H1 (cell line): ENCODE data around the gene CNNM1. TPM values are rescaled to one million over a fixed set of nuclear protein-coding genes. Genes with fewer than 3 reads are reported as not detected.

Experiments used
- CTCF ChIA-PET: fragments of 300-600 bp; sonication (Branson Sonifier 250); formaldehyde crosslinking; loops from one replicate; lab custom pipeline; 2021; ENCODE audit not compliant: partially characterized antibody; lab: Charles Lee
- POLR2A ChIA-PET: fragments of 300-600 bp; sonication (Branson Sonifier 250); formaldehyde crosslinking; loops from one replicate; lab custom pipeline; 2021; ENCODE audit warnings: inconsistent platforms; ENCODE audit not compliant: partially characterized antibody; lab: Charles Lee
- DNase-seq, 2 experiments: peaks; one replicate each; pipeline versions ENCODE4 v3.0.0 to v3.0.0-alpha.2; 2010 to 2022; ENCODE audit warnings: low spot score in 2 of 2, low read depth in 1 of 2, mixed read lengths in 1 of 2
- FAIRE-seq: peaks from 2 replicates; lab custom pipeline; 2011; peaks lifted over from hg19 to GRCh38; lab: Jason Lieb, UNC
- H2AFZ ChIP-seq: 2 replicates; pipeline ENCODE4 v1.8.1; 2012; ENCODE audit warnings: low read length, inconsistent platforms
- H2AK5ac ChIP-seq: 2 replicates; pipeline ENCODE4 v1.6.1; 2013; ENCODE audit warnings: low read depth, low read length
- H2BK120ac ChIP-seq: replicated peaks from 2 replicates; pipeline ENCODE3; 2013; ENCODE audit warnings: low read depth, low read length, inconsistent platforms
- H2BK12ac ChIP-seq: 2 replicates; pipeline ENCODE4 v1.6.1; 2013; ENCODE audit warnings: low read depth, low read length
- H2BK15ac ChIP-seq: 2 replicates; pipeline ENCODE4 v1.6.1; 2013; ENCODE audit warnings: low read length
- H2BK20ac ChIP-seq: 2 replicates; pipeline ENCODE4 v1.6.1; 2013; ENCODE audit warnings: low read length
- H2BK5ac ChIP-seq: 2 replicates; pipeline ENCODE4 v1.6.1; 2013; ENCODE audit warnings: low read depth, low read length
- H3K14ac ChIP-seq: 2 replicates; pipeline ENCODE4 v1.6.1; 2013; ENCODE audit warnings: inconsistent platforms; ENCODE audit not compliant: insufficient read length
- H3K18ac ChIP-seq: 2 replicates; pipeline ENCODE4 v1.6.1; 2013; ENCODE audit warnings: low read length; ENCODE audit errors: extremely low read depth
- H3K23ac ChIP-seq: 2 replicates; pipeline ENCODE4 v1.6.1; 2013; ENCODE audit warnings: inconsistent platforms; ENCODE audit not compliant: insufficient read length
- H3K23me2 ChIP-seq: 2 replicates; pipeline ENCODE4 v1.6.1; 2013; ENCODE audit warnings: low read depth, low read length
- H3K27ac ChIP-seq: 2 replicates; pipeline ENCODE4 v1.6.1; 2011; ENCODE audit warnings: low read depth, low read length, inconsistent platforms
- H3K27me3 ChIP-seq, 4 experiments: replicated peaks in 1 of 4; 1 replicate in 1 of 4; 2 replicates in 3 of 4; pipeline versions ENCODE4 v1.6.1 to v1.8.1; 2011 to 2013; ENCODE audit warnings: low read length in 3 of 4, mild to moderate bottlenecking in 3 of 4, inconsistent platforms in 2 of 4, mixed read lengths in 2 of 4, moderate library complexity in 1 of 4; ENCODE audit not compliant: control insufficient read depth in 3 of 4, insufficient read depth in 3 of 4; ENCODE audit errors: extremely low read depth in 1 of 4
- H3K36me3 ChIP-seq, 4 experiments: 2 replicates each; pipeline versions ENCODE4 v1.6.1 to v1.8.1; 2011 to 2013; ENCODE audit warnings: mild to moderate bottlenecking in 4 of 4, low read length in 3 of 4, moderate library complexity in 2 of 4, control low read depth in 1 of 4, inconsistent platforms in 1 of 4; ENCODE audit not compliant: insufficient read depth in 4 of 4, control insufficient read depth in 2 of 4
- H3K4ac ChIP-seq: replicated peaks from 2 replicates; pipeline ENCODE3; 2013; ENCODE audit warnings: low read length, low read depth, mixed read lengths, inconsistent platforms; ENCODE audit not compliant: insufficient read length
- H3K4me1 ChIP-seq, 4 experiments: replicated peaks in 1 of 4; 1 replicate in 1 of 4; 2 replicates in 3 of 4; pipeline versions ENCODE4 v1.6.1 to v1.8.1; 2011 to 2013; ENCODE audit warnings: low read length in 3 of 4, inconsistent platforms in 2 of 4, mixed read lengths in 1 of 4; ENCODE audit not compliant: insufficient read depth in 4 of 4, control insufficient read depth in 3 of 4
- H3K4me2 ChIP-seq, 2 experiments: 2 replicates each; pipeline versions ENCODE4 v1.6.1 to v1.8.1; 2011 to 2013; ENCODE audit warnings: low read depth in 2 of 2, low read length in 2 of 2, control low read depth in 1 of 2, inconsistent platforms in 1 of 2, mild to moderate bottlenecking in 1 of 2; ENCODE audit not compliant: insufficient read depth in 1 of 2
- H3K4me3 ChIP-seq, 4 experiments: fragments of 200-600, 300-600 bp in 1 of 4; sonication (generic), shearing (Covaris generic), sonication (Bioruptor Twin) in 1 of 4; 2 replicates each; pipeline versions ENCODE4 v1.5.1 to v1.8.1; 2011 to 2016; ENCODE audit warnings: low read length in 4 of 4, low read depth in 3 of 4, control low read depth in 2 of 4, inconsistent platforms in 2 of 4, mild to moderate bottlenecking in 2 of 4, mixed read lengths in 1 of 4, moderate library complexity in 1 of 4; ENCODE audit not compliant: insufficient read depth in 2 of 4; ENCODE audit errors: extremely low read depth in 1 of 4
- H3K56ac ChIP-seq: replicated peaks from 2 replicates; pipeline ENCODE3; 2013; ENCODE audit warnings: low read depth, mild to moderate bottlenecking, mixed read lengths, low read length, inconsistent platforms; ENCODE audit not compliant: insufficient read length
- H3K79me1 ChIP-seq: 2 replicates; pipeline ENCODE4 v1.6.1; 2013; ENCODE audit warnings: low read depth, low read length, control low read depth
- H3K79me2 ChIP-seq, 2 experiments: 2 replicates each; pipeline versions ENCODE4 v1.6.1 to v1.8.1; 2012 to 2013; ENCODE audit warnings: low read length in 2 of 2, mild to moderate bottlenecking in 2 of 2, inconsistent platforms in 1 of 2; ENCODE audit not compliant: insufficient read depth in 2 of 2, control insufficient read depth in 1 of 2
- H3K9ac ChIP-seq, 4 experiments: replicated peaks in 1 of 4; 1 replicate in 1 of 4; 2 replicates in 3 of 4; pipeline versions ENCODE4 v1.6.1 to v1.8.1; 2011 to 2013; ENCODE audit warnings: low read depth in 3 of 4, low read length in 3 of 4, control low read depth in 2 of 4, mild to moderate bottlenecking in 2 of 4, moderate library complexity in 2 of 4, inconsistent platforms in 1 of 4; ENCODE audit errors: extremely low read depth in 1 of 4
- H3K9me3 ChIP-seq, 2 experiments: 2 replicates each; pipeline versions ENCODE4 v1.6.1 to v1.8.1; 2012 to 2013; ENCODE audit warnings: mild to moderate bottlenecking in 2 of 2, moderate library complexity in 2 of 2, control low read depth in 1 of 2, inconsistent platforms in 1 of 2, low read depth in 1 of 2, low read length in 1 of 2, mixed read lengths in 1 of 2; ENCODE audit not compliant: insufficient read depth in 2 of 2
- H4K20me1 ChIP-seq, 2 experiments: replicated peaks in 1 of 2; 2 replicates each; pipeline versions ENCODE3 to v1.8.1; 2011 to 2013; ENCODE audit warnings: inconsistent platforms in 2 of 2, low read length in 2 of 2, mild to moderate bottlenecking in 1 of 2; ENCODE audit not compliant: insufficient read depth in 2 of 2, control insufficient read depth in 1 of 2
- H4K5ac ChIP-seq: 2 replicates; pipeline ENCODE4 v1.6.1; 2013; ENCODE audit warnings: low read length, low read depth, mixed read lengths, inconsistent platforms; ENCODE audit not compliant: insufficient read length
- H4K8ac ChIP-seq: 2 replicates; pipeline ENCODE4 v1.8.0; 2013; ENCODE audit warnings: mild to moderate bottlenecking, moderate library complexity, low read length, inconsistent platforms; ENCODE audit not compliant: insufficient read depth; ENCODE audit errors: extremely low read depth
- H4K91ac ChIP-seq: replicated peaks from 2 replicates; pipeline ENCODE3; 2013; ENCODE audit warnings: low read length, mixed read lengths, inconsistent platforms; ENCODE audit not compliant: insufficient read length
- ASH2L ChIP-seq: fragments of 200-600, 300-600 bp; sonication (generic); IDR thresholded peaks from one replicate; pipeline ENCODE4 v1.7.1; 2017; ENCODE audit warnings: low read length
- CTBP2 ChIP-seq: IDR thresholded peaks from 2 replicates; pipeline ENCODE4 v1.7.0; 2011; ENCODE audit warnings: borderline replicate concordance, mild to moderate bottlenecking, moderate library complexity, mixed read lengths, low read length; ENCODE audit not compliant: insufficient read depth, insufficient read length
- GTF2F1 ChIP-seq: IDR thresholded peaks from 2 replicates; pipeline ENCODE4 v1.6.1; 2012; ENCODE audit warnings: low read depth, low read length, improper control_type of control experiment, borderline replicate concordance
- HDAC2 ChIP-seq, 2 experiments: fragments of 300-600 bp in 1 of 2; sonication (generic) in 1 of 2; IDR thresholded peaks; 2 replicates each; pipeline ENCODE4 v1.6.1; 2011 to 2012; ENCODE audit warnings: low read depth in 2 of 2, low read length in 2 of 2, mild to moderate bottlenecking in 2 of 2, moderate library complexity in 2 of 2, borderline replicate concordance in 1 of 2, inconsistent platforms in 1 of 2
- PHF8 ChIP-seq: fragments of 200-600 bp; sonication (generic); conservative IDR thresholded peaks from 2 replicates; pipeline ENCODE4 v1.7.1; 2012; ENCODE audit warnings: low read depth, mild to moderate bottlenecking, inconsistent platforms, low read length, moderate library complexity
- POLR2AphosphoS5 ChIP-seq: IDR thresholded peaks from 2 replicates; pipeline ENCODE4 v1.6.1; 2011; ENCODE audit warnings: low read depth, low read length
- RBBP5 ChIP-seq: IDR thresholded peaks from 2 replicates; pipeline ENCODE4 v1.7.1; 2012; ENCODE audit warnings: low read depth, mild to moderate bottlenecking, inconsistent platforms, low read length, moderate library complexity, borderline replicate concordance
- RNF2 ChIP-seq: fragments of 200-900, 300-1000 bp; sonication (generic); IDR thresholded peaks from 2 replicates; pipeline ENCODE4 v1.7.1; 2016; ENCODE audit warnings: borderline replicate concordance, low read depth, mild to moderate bottlenecking, antibody characterized with exemption, low read length; ENCODE audit not compliant: poor library complexity, severe bottlenecking; ENCODE audit errors: missing control alignments
- SIRT6 ChIP-seq: IDR thresholded peaks from one replicate; pipeline ENCODE4 v1.7.1; 2012; ENCODE audit warnings: low read length, inconsistent platforms
- TAF1 ChIP-seq: IDR thresholded peaks from 2 replicates; pipeline ENCODE4 v1.6.1; 2011; ENCODE audit warnings: mild to moderate bottlenecking, low read depth, low read length
- TAF7 ChIP-seq: optimal IDR thresholded peaks from 2 replicates; pipeline ENCODE3; 2011; ENCODE audit warnings: low read depth, mild to moderate bottlenecking, inconsistent platforms, low read length, moderate library complexity, borderline replicate concordance
- WGBS, 2 experiments: shearing (Covaris generic) in 1 of 2; methylation state at CpG; one replicate each; pipeline versions ENCODE4 v1.1.6 to v1.1.7; 2013 to 2015; ENCODE audit warnings: low lambda C conversion rate in 2 of 2, mixed read lengths in 2 of 2, inconsistent platforms in 1 of 2, low coverage in 1 of 2, missing lambda C conversion rate in 1 of 2; ENCODE audit not compliant: insufficient replicate concordance in 2 of 2, insufficient coverage in 1 of 2, insufficient read length in 1 of 2; ENCODE audit errors: extremely low coverage in 1 of 2, missing lambda C conversion rate in 1 of 2; 5-methylcytosine and 5-hydroxymethylcytosine counted together
- polyA plus RNA-seq, 7 experiments: library from polyadenylated mRNA; depleted of rRNA in 3 of 7; stranded (reverse) in 5 of 7; unstranded in 2 of 7; fragments of >200 nt in 5 of 7; fragments of 200-250 nt in 2 of 7; gene quantifications; 1 replicate in 5 of 7; 2 replicates in 1 of 7; 4 replicates in 1 of 7; pipeline versions ENCODE4 v1.2.1 to v1.2.3, GENCODE V29; 2011 to 2013; ENCODE audit warnings: missing spikeins in 2 of 7, mixed read lengths in 2 of 7
- total RNA-seq: library from RNA; stranded (reverse); fragmentation: NEBNext Ultra II Directional; extraction: Animal tissue kit (Norgen Biotek cat#: 25700); gene quantifications from 2 replicates; pipeline ENCODE4 v1.2.1, GENCODE V29; 2021
- TF ChIP-seq, protein P1 (sequence below): IDR thresholded peaks from 2 replicates; pipeline ENCODE4 v1.6.1; 2012; ENCODE audit warnings: low read length, inconsistent platforms

Gene CNNM1
- total and polyA plus RNA-seq, 2 of the 8 experiments (the other 6 are each of a cell fraction or from before 2014, with no cell fraction given) = 0.74 to 0.92 TPM

DNA sequence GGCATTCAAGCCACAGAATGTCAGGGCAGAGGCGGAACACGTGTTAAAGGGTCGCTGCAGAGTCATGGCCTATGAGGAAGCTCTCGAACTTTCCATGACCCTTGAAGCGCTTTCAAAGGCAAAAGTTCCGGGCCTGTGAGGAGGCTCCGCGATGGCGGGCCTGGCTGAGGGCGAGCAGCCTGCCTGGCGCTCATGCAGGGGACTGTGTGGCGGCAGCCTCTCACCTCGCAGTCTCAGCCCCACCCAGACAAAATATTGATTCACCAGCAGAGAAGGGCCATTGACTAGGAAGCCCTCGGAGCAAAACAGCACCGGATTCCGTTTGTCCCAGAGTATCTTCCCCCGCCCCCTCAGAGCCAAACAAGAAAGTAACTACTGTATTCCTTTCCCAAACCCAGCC, 12.8 kb upstream of the CNNM1 start:
- WGBS, 2 experiments = 91% methylated on average over 17 of the region's 17 CpGs; no CpG with 5 or more reads in 1 of the 2 experiments

More for the DNA sequence above, 12.8 kb upstream of the CNNM1 start:
- Histone ChIP-seq H3K9ac (no peak overlapping the region), H3K27me3 (no peaks in the 10 kb centered on the region), H3K23ac (no peak overlapping the region), H3K4me3 (no peak overlapping the region), H3K36me3 (no peaks in the 10 kb centered on the region), H3K56ac (no peak overlapping the region), H2AFZ (no peak overlapping the region), H4K91ac (no peak overlapping the region), H3K14ac (no peak overlapping the region), H2BK120ac (no peak overlapping the region), H3K9me3 (no peaks in the 10 kb centered on the region), H3K4me2 (no peak overlapping the region), H2BK20ac (no peak overlapping the region), H3K79me2 (no peaks in the 10 kb centered on the region), H4K20me1 (no peaks in the 10 kb centered on the region), H3K4me1 (peaks cover 0 to 4% (median 0%) of the 10 kb centered on the region in 4 experiments; a peak in 1 of 7 replicates), H3K18ac (no peak overlapping the region), H2BK15ac (no peak overlapping the region), H2AK5ac (no peak overlapping the region), H4K5ac (no peak overlapping the region), H3K27ac (no peak overlapping the region), H3K23me2 (no peaks in the 10 kb centered on the region), H2BK5ac (no peak overlapping the region; the same call in 1 of the 2 replicates), H3K79me1 (no peaks in the 10 kb centered on the region), H3K4ac (no peak overlapping the region), H4K8ac (no peak overlapping the region; the same call in 1 of the 2 replicates), H2BK12ac (no peak overlapping the region)
- DNase-seq (no peak), FAIRE-seq (no peak)
- POLR2A ChIA-PET = no interaction called here
- CTCF ChIA-PET = interaction anchor here (1.0 kb wide), 1 partner anchor 9 kb away, joined by 3 read pairs; no protein-coding TSS in a partner anchor
- TF ChIP-seq PHF8 (no peak), TAF7 (no peak), ASH2L (no peak), HDAC2 (IDR thresholded peaks at IDR 0.05; ENCODE audit: borderline replicate concordance in 1 of 2, low read depth in 2 of 2, low read length in 2 of 2) (no peak), CTBP2 (no peak), TAF1 (no peak), RBBP5 (no peak), GTF2F1 (no peak), SIRT6 (no peak), POLR2AphosphoS5 (no peak), RNF2 (no peak)
- TF ChIP-seq, protein P1, sequence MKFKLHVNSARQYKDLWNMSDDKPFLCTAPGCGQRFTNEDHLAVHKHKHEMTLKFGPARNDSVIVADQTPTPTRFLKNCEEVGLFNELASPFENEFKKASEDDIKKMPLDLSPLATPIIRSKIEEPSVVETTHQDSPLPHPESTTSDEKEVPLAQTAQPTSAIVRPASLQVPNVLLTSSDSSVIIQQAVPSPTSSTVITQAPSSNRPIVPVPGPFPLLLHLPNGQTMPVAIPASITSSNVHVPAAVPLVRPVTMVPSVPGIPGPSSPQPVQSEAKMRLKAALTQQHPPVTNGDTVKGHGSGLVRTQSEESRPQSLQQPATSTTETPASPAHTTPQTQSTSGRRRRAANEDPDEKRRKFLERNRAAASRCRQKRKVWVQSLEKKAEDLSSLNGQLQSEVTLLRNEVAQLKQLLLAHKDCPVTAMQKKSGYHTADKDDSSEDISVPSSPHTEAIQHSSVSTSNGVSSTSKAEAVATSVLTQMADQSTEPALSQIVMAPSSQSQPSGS = no peak
